IPS-18c (cell line): Measurements from ENCODE around the gene KCNQ1.
A peak's percentile ranks its signal among the peaks of the same experiment; 100 is the strongest.

ENCODE experiments used
- H3K4me3 ChIP-seq: 2 replicates; pipeline ENCODE4 v1.7.0; 2013; ENCODE audit warnings: low read depth, mild to moderate bottlenecking, low read length, moderate library complexity; ENCODE audit not compliant: insufficient read depth
- H3K9me3 ChIP-seq: one replicate; pipeline ENCODE4 v1.6.1; 2013; ENCODE audit warnings: mild to moderate bottlenecking, low read length, moderate library complexity; ENCODE audit not compliant: control insufficient read depth, insufficient read depth

KCNQ1 gene

DNA sequence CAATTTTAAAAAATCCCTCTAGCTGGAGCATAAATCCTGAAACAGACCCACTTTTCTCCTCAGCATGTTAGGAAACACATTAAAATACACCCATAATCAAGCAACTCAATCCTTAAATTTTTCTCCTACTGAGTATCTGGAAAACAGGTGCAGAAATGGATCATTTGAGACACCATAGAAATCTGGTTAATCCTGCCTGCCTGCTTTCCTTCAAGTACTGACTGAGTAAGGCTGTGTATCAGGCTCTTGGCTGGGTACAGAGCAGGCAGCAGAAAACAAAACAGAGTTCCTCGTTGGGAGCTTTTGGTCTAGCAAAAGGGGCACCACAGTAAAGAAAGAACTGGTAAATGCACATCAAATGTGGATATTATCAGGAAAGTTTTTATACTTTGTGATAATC is 253.1 kb downstream of the KCNQ1 start:
- peaks cover 7% of the 10 kb centered on the region for H3K9me3 ChIP-seq
- H3K4me3 ChIP-seq: 0 out of 2 replicates have a peak overlapping the region, but pooled peaks have one; percentile 69

DNA sequence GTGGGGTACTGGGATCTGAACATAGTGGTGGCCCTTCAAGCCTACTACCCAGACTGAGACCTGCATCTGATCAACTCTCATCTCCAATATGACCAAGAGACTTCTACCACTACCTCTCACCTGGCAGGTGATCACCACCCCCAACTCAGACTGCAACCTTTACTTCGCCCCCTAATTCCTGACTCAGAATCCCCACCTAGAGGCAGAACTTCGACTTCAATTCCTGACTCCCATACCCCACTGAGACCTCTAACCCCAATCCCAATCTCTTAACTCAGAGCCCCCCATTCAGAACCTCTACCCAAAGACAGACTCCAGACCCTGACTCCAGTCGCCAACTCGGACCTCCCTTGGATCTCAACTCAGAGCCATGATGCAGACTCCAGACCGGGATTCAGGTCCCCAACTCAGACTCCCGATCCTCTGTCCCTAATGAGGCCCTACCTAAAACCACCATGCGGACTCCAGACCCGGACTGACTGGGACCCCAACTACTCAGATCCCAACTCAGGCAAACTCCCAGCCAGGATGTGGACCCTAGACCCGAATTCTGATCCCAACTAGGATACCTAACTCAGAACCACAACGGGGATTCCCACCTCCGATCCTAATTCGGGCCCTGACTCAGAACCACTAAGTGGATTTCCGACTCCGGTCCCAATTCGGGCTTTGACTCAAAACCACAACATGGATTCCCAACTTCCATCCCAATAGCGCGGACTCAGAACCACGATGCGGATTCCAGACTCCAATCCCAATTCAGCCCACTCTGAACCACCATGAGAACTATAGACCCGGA is 253.8 kb downstream of the KCNQ1 start:
- H3K9me3 ChIP-seq: peaks cover 7% of the 10 kb centered on the region
- H3K4me3 ChIP-seq: peak overlapping the region; percentile 69

DNA sequence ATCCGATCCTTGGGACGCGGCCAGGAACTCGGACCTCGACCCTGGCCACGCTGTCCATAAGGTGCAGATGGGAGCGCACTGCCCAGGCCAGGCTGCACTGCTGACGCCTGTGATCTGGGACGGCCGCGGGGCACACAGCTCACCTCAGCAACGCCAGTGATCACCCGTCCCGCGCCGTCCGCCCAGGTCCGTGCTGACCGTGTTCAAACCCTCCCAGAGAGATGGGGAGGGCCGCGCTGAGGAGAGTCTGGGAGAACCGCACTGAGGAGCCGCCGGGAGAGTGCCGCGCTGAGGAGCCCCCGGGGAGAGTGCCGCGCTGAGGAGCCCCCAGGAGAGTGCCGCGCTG is 254.3 kb downstream of the KCNQ1 start:
- H3K4me3 ChIP-seq: peak overlapping the region; percentile 69

DNA sequence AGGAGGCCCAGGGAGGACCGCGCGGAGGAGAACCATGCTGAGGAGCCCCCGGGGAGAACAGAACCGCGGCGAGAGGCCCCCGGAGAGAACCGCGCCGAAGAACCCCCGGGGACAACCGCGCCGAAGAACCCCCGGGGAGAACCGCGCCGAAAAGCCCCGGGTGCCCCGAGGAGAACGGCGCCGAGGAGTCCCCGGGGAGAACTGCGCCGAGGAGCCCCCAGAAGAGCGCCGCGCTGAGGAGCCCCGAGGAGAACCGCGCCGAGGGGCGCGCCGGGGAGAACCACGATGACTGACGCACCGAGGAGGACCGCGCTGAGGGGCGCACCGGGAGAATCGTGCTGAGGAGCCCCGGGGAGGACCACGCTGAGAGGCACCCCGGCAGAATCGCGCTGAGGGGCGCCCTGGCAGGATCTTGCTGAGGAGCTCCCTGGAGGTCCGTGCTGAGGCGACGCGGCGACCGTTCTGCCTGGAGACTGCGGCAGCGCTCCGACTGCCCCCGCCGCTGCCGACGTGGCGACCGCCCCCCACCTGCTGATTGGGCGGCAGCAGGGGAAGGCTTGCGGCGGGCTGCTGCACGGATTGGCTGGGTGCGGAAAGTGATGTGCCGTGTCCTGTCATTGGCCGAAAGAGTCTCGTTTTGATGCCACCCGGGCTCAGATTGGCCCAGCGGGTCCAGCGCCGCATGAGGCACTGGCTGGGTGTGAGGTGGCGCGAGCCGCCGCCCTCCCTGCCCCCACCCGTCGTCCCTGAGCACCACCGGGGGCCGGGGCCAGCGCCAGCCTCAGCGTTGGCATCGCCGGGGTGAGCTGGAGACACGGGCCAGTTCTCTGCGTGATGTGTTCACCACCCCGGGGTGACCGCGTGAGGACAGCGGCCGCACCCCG is 255.0 kb downstream of the KCNQ1 start, which contains the start of gene KCNQ1OT1:
KCNQ1OT1 (minus strand) TSS at position 464 of the 884 bp plus-strand sequence.
- peaks cover 7% of the 10 kb centered on the region for H3K9me3 ChIP-seq
- H3K4me3 ChIP-seq: peak within 1 kb of the TSS; percentile 69

More for the DNA sequence above, 254.3 kb downstream of the KCNQ1 start:
- H3K9me3 ChIP-seq: peaks cover 7% of the 10 kb centered on the region

DNA sequence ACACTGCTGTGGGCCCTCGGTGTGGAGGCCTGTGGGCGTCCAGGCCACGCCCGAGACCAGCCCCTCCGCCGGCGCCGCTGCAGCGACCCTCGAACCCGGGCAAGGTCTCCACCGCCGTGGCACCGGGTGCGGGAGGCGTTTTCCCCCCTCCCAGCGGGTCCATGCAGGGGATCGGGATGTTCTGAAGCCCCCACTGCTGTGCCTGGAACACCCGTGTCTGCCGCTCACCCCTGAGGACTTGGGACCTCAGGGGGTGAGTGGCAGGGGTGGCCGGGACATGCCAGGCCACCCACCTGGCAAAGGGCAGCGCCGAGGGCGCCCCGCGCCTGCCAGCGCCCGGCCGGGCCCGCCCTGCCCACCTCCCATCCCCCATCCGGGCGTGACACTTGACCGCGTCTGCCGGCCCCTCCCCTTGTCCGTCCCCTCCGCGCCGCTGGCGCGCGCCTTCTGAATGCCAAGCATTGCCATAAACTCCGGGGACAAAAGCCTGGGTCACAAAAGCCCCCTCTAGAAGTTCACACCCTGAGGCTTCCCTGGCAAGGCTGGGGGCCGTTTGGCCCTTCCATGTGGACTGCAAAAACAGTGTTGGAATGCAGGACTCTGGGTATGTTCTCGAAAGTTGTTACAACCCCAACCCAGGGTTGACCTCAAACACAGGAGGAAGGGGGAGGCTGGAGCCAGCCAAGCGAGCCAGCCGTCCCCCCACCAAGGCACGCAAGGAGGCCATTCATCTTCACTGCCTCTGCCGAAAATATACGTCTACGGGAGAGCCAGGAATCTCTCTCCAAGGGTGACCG is 255.8 kb downstream of the KCNQ1 start:
- Histone ChIP-seq H3K9me3 (peaks cover 7% of the 10 kb centered on the region), H3K4me3 (peak overlapping the region; percentile 51)

DNA sequence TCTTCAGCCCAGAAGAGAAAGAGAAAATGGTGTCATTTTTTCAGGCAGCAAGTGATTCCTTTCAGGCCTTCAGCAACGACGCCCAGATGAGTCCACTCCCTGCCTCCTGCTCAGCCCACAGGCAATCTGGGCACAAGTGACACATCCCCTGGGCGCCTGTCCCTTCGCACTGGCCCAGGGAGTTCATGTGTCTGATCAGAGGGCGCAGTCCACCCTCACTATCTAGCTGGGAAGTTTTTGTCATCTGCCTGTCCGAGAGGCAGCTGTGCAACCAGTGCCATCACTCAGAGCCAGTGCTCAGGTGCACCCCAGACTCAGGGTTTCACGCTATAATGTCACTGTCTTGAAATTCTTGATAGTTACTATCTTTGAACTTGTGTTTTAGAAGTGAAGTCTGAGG is 256.4 kb downstream of the KCNQ1 start:
- H3K4me3 ChIP-seq: 0 out of 2 replicates have a peak overlapping the region, but pooled peaks have one; percentile 20

DNA sequence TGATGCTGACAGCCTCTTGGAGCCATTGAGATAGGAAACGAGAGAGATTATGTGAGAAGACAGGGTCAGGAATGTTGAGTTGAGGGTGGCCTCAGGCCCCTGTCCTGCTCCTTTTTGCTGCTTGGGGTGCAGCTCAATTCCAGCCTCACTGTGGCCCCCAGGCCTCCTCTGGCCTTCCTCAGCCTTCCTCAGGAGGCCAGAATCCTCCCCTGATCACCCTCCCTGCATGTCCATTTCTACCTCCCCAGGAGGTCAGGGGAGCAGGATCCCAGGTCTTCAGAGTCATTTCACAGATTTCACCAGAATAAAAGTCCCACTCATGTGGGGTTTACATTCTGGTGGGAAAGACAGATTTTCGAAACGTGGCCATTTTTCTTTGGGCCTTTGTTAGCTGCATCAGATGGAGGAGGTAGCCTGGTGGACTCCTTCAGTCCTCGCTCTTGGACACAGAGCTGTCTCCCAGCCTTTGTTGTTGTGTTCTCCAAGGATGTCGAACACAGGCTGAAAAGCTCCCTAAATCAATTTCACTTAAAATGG is 257.2 kb downstream of the KCNQ1 start:
- Histone ChIP-seq H3K4me3 (no peak overlapping the region; the same call in 1 of the 2 replicates), H3K9me3 (peaks cover 7% of the 10 kb centered on the region)

More for the DNA sequence above, 256.4 kb downstream of the KCNQ1 start:
- H3K9me3 ChIP-seq: peaks cover 7% of the 10 kb centered on the region

DNA sequence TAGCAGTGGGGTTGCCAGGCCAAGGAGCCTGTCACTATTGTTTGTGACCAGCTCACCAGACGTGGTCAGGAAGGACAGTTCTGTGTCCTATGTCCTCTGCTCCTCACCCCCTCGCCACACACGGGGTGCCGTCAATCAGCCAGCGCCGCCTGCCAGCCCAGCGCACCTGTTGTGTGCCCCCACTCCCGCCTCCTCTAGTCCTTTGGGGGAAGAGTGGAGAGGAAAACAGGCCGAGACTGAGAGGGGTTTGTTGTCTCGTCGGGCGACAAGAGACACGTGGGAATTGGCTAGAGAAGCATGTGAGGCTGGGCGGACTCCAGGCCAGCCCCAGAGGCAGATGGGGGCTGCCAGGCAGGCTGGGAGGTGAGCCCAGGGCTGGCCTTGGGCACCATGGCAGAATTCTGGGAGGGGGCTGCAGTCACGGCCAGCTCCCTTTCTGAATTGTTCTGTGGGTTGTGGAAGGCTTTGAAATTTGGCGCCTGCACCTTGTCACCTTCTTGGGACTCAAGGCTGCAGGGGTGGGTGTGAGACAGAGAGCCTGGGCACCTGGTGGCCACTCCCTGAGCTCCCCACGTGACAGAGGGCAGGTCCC is 258.1 kb downstream of the KCNQ1 start:
- Histone ChIP-seq H3K9me3 (peaks cover 7% of the 10 kb centered on the region), H3K4me3 (no peak overlapping the region)

DNA sequence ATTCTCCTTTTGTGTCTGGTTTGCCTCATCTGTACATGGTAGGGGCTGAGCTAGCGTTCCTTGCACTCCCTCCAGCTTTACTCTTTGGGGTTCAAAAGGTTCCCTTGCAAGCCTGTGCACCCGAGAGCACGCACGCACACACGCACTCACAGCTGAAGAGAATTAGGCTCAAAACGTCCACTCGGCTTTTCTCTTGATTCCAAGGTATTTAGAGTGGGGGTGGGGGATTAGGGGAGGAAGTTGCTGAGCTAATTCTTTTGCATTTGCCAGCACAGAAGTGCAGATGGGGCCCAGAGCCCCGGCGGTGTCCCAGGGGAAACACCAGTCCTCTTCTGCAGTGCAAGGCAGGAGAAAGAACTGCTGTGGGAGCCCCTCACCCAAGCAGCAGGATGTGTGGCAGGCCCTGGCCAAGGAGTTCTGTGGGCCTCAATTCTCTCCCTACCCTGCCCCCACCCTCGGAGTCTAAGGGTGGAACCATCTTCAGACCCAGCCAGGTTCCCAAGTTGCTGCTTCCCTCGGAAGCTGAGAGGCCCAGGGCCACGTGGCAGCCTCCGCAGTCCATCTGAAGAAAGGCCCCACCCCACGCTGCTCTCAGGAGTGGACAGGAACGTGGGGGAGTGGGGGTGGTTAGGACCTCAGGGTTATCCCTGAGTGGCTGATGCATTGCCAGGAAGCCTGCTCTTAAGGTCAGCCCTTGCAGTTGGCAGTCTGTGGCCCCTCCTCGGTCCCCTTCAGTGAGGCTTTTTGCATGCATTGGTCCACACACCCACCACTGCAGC is 258.7 kb downstream of the KCNQ1 start:
- peaks cover 6% of the 10 kb centered on the region for H3K9me3 ChIP-seq
- no peak overlapping the region for H3K4me3 ChIP-seq

DNA sequence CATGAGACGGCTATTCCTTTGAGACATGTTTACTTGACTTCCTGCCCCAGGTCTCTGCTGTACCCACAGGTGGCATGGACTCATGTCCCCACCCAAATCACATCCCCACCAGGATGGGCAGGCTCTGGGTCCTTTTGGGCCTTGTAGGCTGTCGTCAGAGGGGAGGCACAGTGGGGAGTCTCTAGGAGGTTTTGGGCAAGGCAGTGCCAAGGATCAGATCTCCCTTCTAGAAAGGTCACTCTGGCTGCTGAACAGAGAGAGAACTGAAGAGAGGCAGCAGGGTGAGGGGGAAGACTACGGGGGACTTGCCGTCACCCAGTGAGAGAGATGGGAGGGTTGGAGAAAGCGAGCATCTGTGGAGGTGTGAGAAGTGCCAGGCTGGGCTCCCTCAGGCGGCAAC is 259.5 kb downstream of the KCNQ1 start:
- Histone ChIP-seq H3K4me3 (no peak overlapping the region), H3K9me3 (peaks cover 3% of the 10 kb centered on the region)

DNA sequence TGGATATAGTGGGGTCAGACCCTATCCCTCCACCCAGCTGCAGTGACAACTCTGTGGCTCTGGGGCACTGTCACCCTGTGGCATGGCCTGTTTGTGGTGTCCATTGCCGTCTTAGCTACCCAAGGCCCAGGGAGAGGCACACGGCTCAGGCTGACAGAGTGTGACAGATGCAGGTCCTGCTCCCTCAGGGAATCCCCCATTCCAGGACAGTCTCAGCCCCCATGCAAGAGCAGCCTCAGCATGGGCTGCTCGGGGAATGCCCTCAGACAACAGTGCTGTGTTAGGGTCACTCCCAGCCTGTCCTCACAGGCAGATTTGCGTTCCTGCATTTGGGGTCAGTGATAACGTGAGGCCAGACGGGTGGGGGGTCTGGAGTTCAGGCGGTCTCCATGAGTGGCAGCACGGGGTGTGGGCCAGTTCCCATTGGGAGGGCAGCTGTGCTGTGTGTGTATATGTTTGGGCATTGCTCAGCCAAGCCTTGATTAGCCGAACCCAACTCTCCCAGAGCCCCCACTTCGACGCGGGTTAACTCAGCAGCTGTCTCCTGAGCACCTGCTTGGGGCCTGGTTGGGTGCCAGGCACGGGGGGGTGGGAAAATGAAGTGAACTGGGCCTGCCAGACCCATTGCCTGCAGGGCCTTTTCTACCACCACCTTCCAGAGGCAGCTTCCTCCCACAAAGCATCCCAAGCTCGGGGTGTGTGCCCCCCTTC is 260.2 kb downstream of the KCNQ1 start:
- H3K4me3 ChIP-seq: no peak overlapping the region
- H3K9me3 ChIP-seq: peaks cover 2% of the 10 kb centered on the region

DNA sequence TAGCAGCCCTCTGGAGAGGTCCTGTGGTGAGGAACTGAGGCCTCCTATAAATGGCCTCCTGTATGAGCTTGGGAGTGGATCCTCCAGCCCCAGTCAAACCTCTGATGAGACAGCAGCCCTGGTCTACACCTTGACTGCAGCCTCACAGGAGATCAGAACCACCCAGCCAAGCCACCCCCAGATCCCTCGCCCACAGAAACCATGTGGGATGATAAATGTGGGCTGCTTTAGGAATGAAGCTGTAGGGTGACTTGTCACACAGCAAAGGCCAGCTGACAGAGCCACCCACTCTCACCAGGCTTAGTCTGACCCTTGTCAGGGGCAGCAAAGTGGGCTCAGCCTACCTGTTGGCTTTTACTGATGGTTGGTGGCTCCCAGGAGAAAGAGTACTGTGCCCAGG is 261.5 kb downstream of the KCNQ1 start:
- H3K9me3 ChIP-seq: peaks cover 2% of the 10 kb centered on the region
- no peak overlapping the region for H3K4me3 ChIP-seq

DNA sequence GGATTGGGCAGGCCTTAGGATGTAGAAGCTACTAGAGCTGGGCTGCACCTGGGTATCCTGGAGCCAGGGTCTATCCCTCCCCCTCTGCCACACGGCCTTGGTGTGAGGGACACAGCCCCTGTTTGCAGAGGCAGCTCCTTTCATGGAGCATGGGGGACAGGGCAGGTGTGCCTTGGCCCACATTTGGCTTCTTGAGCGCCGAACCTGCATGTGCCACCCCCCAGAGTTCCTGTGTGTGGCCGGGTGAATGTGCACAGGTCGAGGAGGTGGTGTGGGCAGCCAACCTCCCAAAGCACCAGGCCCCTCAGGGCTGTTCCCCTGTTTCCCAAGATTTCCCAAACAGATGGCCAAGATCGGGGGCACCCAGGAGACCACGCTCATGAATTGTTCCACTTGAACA is 262.9 kb downstream of the KCNQ1 start:
- H3K9me3 ChIP-seq: peaks cover 2% of the 10 kb centered on the region
- H3K4me3 ChIP-seq: no peak overlapping the region

DNA sequence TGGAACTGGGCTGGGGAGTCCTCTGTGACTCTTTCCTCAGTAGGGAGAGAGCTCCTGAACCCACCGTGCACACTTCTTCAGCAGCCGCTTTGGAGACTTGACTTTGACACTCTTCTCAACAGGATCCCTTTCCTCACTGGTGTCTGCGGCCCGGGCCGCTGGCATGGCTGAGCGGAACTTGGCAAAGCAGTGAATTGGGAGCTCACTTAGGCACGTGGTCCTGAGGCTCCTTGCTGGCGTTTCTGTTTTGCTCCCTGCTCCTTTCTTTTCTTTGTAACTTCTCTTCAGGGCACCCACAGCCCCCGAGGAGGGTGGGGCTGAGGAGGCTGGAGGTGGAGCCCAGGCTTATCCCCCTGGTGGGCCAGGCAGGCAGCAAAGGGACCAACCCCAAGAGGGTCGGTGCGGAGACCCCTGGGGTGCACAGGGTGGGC is 263.4 kb downstream of the KCNQ1 start:
- H3K4me3 ChIP-seq: no peak overlapping the region
- H3K9me3 ChIP-seq: peaks cover 2% of the 10 kb centered on the region

DNA sequence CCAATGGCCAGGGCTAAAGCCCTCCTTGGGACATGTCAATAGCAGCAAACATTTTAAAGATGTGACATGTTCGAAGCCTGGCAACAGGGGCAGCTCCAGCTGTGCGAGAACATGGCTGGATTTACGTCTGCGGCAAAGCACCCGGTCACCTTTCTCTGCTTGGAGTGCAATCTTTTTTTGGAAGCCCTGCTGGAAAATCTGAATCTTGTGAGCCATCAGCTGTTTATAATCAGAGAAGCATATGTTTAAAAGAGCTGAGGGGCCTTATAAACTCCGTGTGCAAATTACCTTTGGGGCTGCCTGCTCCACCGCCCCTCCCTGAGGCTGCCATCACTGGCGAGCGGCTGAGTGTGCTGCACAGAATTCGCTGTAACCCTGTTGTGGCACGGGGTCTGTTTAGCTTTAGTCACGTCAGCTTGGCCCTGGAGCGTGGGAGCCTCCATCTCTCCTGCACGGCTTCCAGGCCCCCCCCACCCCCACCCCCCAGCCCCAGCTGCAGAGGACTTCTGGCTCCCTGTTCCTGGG is 264.0 kb downstream of the KCNQ1 start:
- Histone ChIP-seq H3K9me3 (peaks cover 2% of the 10 kb centered on the region), H3K4me3 (no peak overlapping the region)
